CD14-positive monocyte (primary cell): ENCODE data around the gene VSIG1. TPM values are rescaled to one million over a fixed set of nuclear protein-coding genes. Genes with fewer than 3 reads are reported as not detected.

Source experiments
- DNase-seq, 3 donors: peaks; one replicate each; pipeline ENCODE4 v3.0.0-alpha.2; 2011 to 2022
- H2AFZ ChIP-seq: 2 replicates; pipeline ENCODE4 v1.6.0; 2012; ENCODE audit warnings: mild to moderate bottlenecking, low read depth, low read length, inconsistent platforms; ENCODE audit not compliant: insufficient read depth, poor library complexity, severe bottlenecking
- H3K27ac ChIP-seq, 2 donors: 1 replicate in 1 of 2; 2 replicates in 1 of 2; pipeline ENCODE4 v1.5.1; 2012 to 2013; ENCODE audit warnings: low read length in 2 of 2, control low read depth in 1 of 2, inconsistent platforms in 1 of 2, low read depth in 1 of 2, mild to moderate bottlenecking in 1 of 2
- H3K27me3 ChIP-seq, 2 donors: one replicate each; pipeline versions ENCODE4 v1.6.0 to v1.6.1; 2011 to 2013; ENCODE audit warnings: low read length in 2 of 2; ENCODE audit not compliant: control insufficient read depth in 2 of 2, insufficient read depth in 2 of 2
- H3K36me3 ChIP-seq, 2 donors: replicated peaks in 1 of 2; 1 replicate in 1 of 2; 2 replicates in 1 of 2; pipeline versions ENCODE4 v1.5.1 to v1.6.1; 2012 to 2013; ENCODE audit warnings: low read length in 2 of 2, control low read depth in 1 of 2, inconsistent platforms in 1 of 2, mild to moderate bottlenecking in 1 of 2; ENCODE audit not compliant: insufficient read depth in 2 of 2, control insufficient read depth in 1 of 2
- H3K4me1 ChIP-seq, 2 donors: 1 replicate in 1 of 2; 2 replicates in 1 of 2; pipeline versions ENCODE4 v1.5.1 to v1.6.1; 2012 to 2013; ENCODE audit warnings: low read length in 2 of 2, control low read depth in 1 of 2, inconsistent platforms in 1 of 2, mild to moderate bottlenecking in 1 of 2, moderate library complexity in 1 of 2; ENCODE audit not compliant: insufficient read depth in 2 of 2, control insufficient read depth in 1 of 2
- H3K4me2 ChIP-seq: replicated peaks from 2 replicates; pipeline ENCODE3; 2012; ENCODE audit warnings: low read length, moderate library complexity, mild to moderate bottlenecking; ENCODE audit not compliant: poor library complexity, severe bottlenecking; ENCODE audit errors: extremely low read depth
- H3K4me3 ChIP-seq, 3 experiments: fragments of 200-600 bp in 1 of 3; sonication (generic) in 1 of 3; replicated peaks in 1 of 3; 1 replicate in 2 of 3; 2 replicates in 1 of 3; pipeline ENCODE4 v1.5.1; 2011 to 2013; ENCODE audit warnings: low read length in 3 of 3, mild to moderate bottlenecking in 3 of 3, control low read depth in 2 of 3, low read depth in 2 of 3, inconsistent platforms in 1 of 3, moderate library complexity in 1 of 3
- H3K79me2 ChIP-seq: 2 replicates; pipeline ENCODE4 v1.6.0; 2012; ENCODE audit warnings: mild to moderate bottlenecking, control low read depth, inconsistent platforms, low read length, moderate library complexity; ENCODE audit not compliant: insufficient read depth
- H3K9ac ChIP-seq: 2 replicates; pipeline ENCODE4 v1.6.0; 2017; ENCODE audit warnings: low read length, mild to moderate bottlenecking; ENCODE audit not compliant: insufficient read depth, poor library complexity, severe bottlenecking
- H3K9me3 ChIP-seq, 2 donors: replicated peaks in 1 of 2; 1 replicate in 1 of 2; 2 replicates in 1 of 2; pipeline versions ENCODE4 v1.5.1 to v1.6.1; 2012 to 2013; ENCODE audit warnings: low read length in 2 of 2, control low read depth in 1 of 2; ENCODE audit not compliant: control insufficient read depth in 1 of 2, insufficient read depth in 1 of 2
- H4K20me1 ChIP-seq: 2 replicates; pipeline ENCODE4 v1.6.0; 2012; ENCODE audit warnings: mild to moderate bottlenecking, low read length, control low read depth, moderate library complexity; ENCODE audit not compliant: insufficient read depth
- H3K27ac Mint-ChIP-seq, 7 donors: one replicate each; pipeline ENCODE4 v1.8.0; 2020; ENCODE audit warnings: mild to moderate bottlenecking in 7 of 7, mixed read lengths in 7 of 7, moderate library complexity in 6 of 7, inconsistent platforms in 2 of 7
- H3K27me3 Mint-ChIP-seq, 3 donors: one replicate each; pipeline ENCODE4 v1.8.0; 2021 to 2022; ENCODE audit warnings: low read depth in 3 of 3, mild to moderate bottlenecking in 3 of 3, mixed read lengths in 3 of 3, moderate library complexity in 3 of 3, inconsistent platforms in 1 of 3
- H3K36me3 Mint-ChIP-seq, 2 donors: one replicate each; pipeline ENCODE4 v1.8.0; 2020; ENCODE audit warnings: mixed read lengths in 2 of 2, inconsistent platforms in 1 of 2, mild to moderate bottlenecking in 1 of 2
- H3K4me1 Mint-ChIP-seq: one replicate; pipeline ENCODE4 v1.8.0; 2020; ENCODE audit warnings: mild to moderate bottlenecking, mixed read lengths
- H3K4me3 Mint-ChIP-seq, 2 donors: one replicate each; pipeline ENCODE4 v1.8.0; 2020; ENCODE audit warnings: mild to moderate bottlenecking in 2 of 2, mixed read lengths in 2 of 2, moderate library complexity in 1 of 2
- H3K9me3 Mint-ChIP-seq, 7 donors: one replicate each; pipeline ENCODE4 v1.8.0; 2020 to 2022; ENCODE audit warnings: mixed read lengths in 7 of 7, mild to moderate bottlenecking in 6 of 7, moderate library complexity in 6 of 7, inconsistent platforms in 2 of 7
- CTCF ChIP-seq: fragments of 200-600 bp; IDR thresholded peaks from one replicate; pipeline ENCODE4 v1.8.0; 2022; ENCODE audit warnings: antibody characterized with exemption, mild to moderate bottlenecking
- WGBS: methylation state at CpG from one replicate; pipeline ENCODE4 v1.1.5; 2013; ENCODE audit warnings: missing lambda C conversion rate; ENCODE audit not compliant: insufficient coverage; 5-methylcytosine and 5-hydroxymethylcytosine counted together
- intact Hi-C, 2 donors: fragments of 100-400 bp; cut with micrococcal nuclease; formaldehyde crosslinking; loops; one replicate each; pipeline versions ENCODE4 v1.15.0 to v1.15.1; 2023
- polyA minus RNA-seq: library from RNA; depleted of rRNA, polyadenylated mRNA; stranded (reverse); fragments of >200 nt; gene quantifications from 2 replicates; pipeline ENCODE4 v1.2.3, GENCODE V29; 2012
- polyA plus RNA-seq, 3 donors: library from polyadenylated mRNA; depleted of rRNA in 1 of 3; unstranded in 2 of 3; stranded (reverse) in 1 of 3; fragments of 300-500 nt in 2 of 3; fragments of >200 nt in 1 of 3; fragmentation: Illumina TruSeq in 2 of 3; gene quantifications; 1 replicate in 2 of 3; 2 replicates in 1 of 3; pipeline ENCODE4 v1.2.3, GENCODE V29; 2012 to 2021
- total RNA-seq, 12 experiments: library from RNA in 1 of 12; stranded (reverse) in 1 of 12; fragments of 120-200 nt in 1 of 12; gene quantifications; one replicate each; pipeline ENCODE4 v1.2.4 and lab custom pipeline; 2013 to 2026; ENCODE audit warnings: mixed read lengths in 6 of 12, inconsistent platforms in 1 of 12

VSIG1 gene
- total RNA-seq (2013), result 0.02 TPM
- polyA plus RNA-seq (not detected), polyA minus RNA-seq (not detected in 2 replicates), total RNA-seq (lab: John Stamatoyannopoulos, UW) (0 to 0.60 (median 0.04) reads per million in 11 experiments)

DNA sequence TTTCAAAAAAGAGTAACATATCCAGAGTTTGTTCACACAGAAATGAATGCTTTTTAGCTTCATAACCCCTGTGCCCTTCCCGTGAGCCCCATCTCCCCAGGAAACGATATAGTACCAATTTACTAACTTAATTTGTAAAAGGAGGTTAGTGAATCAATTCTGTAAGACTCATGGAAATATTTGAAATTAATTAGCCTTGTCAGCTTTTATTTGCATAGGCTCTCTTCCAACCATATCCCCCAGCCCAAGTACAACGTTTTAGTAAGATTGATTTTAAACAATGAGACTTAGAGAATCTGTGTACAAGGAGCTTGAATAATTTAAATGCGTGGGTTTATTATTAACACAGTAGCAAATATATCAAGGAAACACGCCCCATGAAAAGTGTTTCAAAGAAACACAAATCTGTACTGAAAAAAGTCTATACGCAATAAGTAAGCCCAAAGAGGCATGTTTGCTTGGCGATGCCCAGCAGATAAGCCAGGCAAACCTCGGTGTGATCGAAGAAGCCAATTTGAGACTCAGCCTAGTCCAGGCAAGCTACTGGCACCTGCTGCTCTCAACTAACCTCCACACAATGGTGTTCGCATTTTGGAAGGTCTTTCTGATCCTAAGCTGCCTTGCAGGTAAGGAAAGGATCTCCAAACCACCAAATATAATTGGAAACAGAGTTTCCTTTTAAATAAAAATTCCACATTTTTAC is at the start of gene VSIG1:
Gene VSIG1, plus strand, starts transcription at position 512 of the 703 bp plus-strand sequence. Its CDS starts 66 bp downstream, at position 578.
- peaks cover 0 to 4% (median 0%) of the 10 kb centered on the region in 3 donors for H3K27me3 Mint-ChIP-seq
- no peak within 1 kb of the TSS for H3K4me3 Mint-ChIP-seq
- WGBS, result 100% methylated on average over 1 of the region's 10 CpGs
- no peak within 1 kb of the TSS for H3K4me2 ChIP-seq
- no peaks in the 10 kb centered on the region for H3K36me3 Mint-ChIP-seq
- H3K9ac ChIP-seq, result no peak within 1 kb of the TSS
- H3K36me3 ChIP-seq, result no peaks in the 10 kb centered on the region
- H3K4me1 ChIP-seq, result no peaks in the 10 kb centered on the region
- no peak for DNase-seq
- H3K9me3 Mint-ChIP-seq, result no peaks in the 10 kb centered on the region
- no peak within 1 kb of the TSS for H2AFZ ChIP-seq
- intact Hi-C loops, result no loop called here
- no peak within 1 kb of the TSS for H3K27ac Mint-ChIP-seq
- TF ChIP-seq CTCF, result no peak
- H4K20me1 ChIP-seq, result no peaks in the 10 kb centered on the region
- peaks cover 2% of the 10 kb centered on the region for H3K4me1 Mint-ChIP-seq
- no peak within 1 kb of the TSS for H3K4me3 ChIP-seq
- H3K27me3 ChIP-seq, result peaks cover 0 to under 1% of the 10 kb centered on the region in 2 donors
- H3K27ac ChIP-seq, result no peak within 1 kb of the TSS
- no peaks in the 10 kb centered on the region for H3K9me3 ChIP-seq
- no peaks in the 10 kb centered on the region for H3K79me2 ChIP-seq

DNA sequence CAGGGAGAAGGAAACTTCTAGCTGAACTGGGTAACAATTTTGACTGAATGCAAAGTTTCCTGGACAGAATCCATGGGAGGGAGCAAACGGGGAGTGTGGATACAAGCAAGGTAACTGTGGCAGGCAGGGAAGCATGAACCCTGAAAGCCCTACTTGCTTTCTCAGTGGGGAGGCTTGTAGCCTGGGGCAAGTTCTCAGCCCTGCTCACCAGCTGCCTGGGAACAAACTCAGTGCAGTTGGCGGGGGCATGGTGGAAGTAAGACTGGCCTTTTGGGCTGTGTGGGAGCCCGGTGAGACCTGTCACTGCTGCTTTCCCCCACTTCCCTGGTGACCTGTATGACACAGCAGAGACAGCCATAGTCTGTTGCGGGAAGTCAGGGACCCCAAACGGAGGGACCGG is 48.7 kb upstream of the VSIG1 start:
- Mint-ChIP-seq H3K9me3 (peaks cover 2 to 7% (median 5%) of the 10 kb centered on the region in 7 donors), H3K36me3 (no peaks in the 10 kb centered on the region), H3K27ac (no peak overlapping the region), H3K4me3 (no peak overlapping the region), H3K4me1 (no peaks in the 10 kb centered on the region), H3K27me3 (peaks cover 0 to 4% (median 2%) of the 10 kb centered on the region in 3 donors)
- intact Hi-C loops, result no loop called here
- no peaks in the 10 kb centered on the region for H4K20me1 ChIP-seq
- no peak for DNase-seq
- H3K79me2 ChIP-seq, result no peaks in the 10 kb centered on the region
- H3K36me3 ChIP-seq, result no peaks in the 10 kb centered on the region
- no peak overlapping the region for H3K27ac ChIP-seq
- no peak overlapping the region for H3K4me3 ChIP-seq
- H3K4me1 ChIP-seq, result no peaks in the 10 kb centered on the region
- TF ChIP-seq CTCF, result no peak
- no peaks in the 10 kb centered on the region for H3K9me3 ChIP-seq
- no peaks in the 10 kb centered on the region for H3K27me3 ChIP-seq
- H2AFZ ChIP-seq, result no peak overlapping the region
- 100% methylated on average over 1 of the region's 6 CpGs for WGBS
- no peak overlapping the region for H3K4me2 ChIP-seq
- H3K9ac ChIP-seq, result no peak overlapping the region
